Spleen (tissue), 11 donors: ENCODE measurements around the gene MAP3K14. TPM values are rescaled to one million over a fixed set of nuclear protein-coding genes. Genes with fewer than 3 reads are reported as not detected.

Experiments
- DNase-seq: peaks from one replicate; pipeline ENCODE4 v3.0.0-alpha.2; 2020
- H3K27ac ChIP-seq, 8 donors: fragments of 200-600 bp; sonication (generic) in 7 of 8; 1 replicate in 4 of 8; 2 replicates in 4 of 8; pipeline versions ENCODE4 v1.5.0 to v1.8.0; 2016 to 2021; ENCODE audit warnings: inconsistent platforms in 4 of 8, mild to moderate bottlenecking in 4 of 8, moderate library complexity in 1 of 8
- H3K27me3 ChIP-seq, 7 donors: fragments of 200-600 bp; sonication (generic) in 6 of 7; replicated peaks in 1 of 7; 1 replicate in 4 of 7; 2 replicates in 3 of 7; pipeline versions ENCODE4 v1.5.0 to v1.8.0; 2016 to 2021; ENCODE audit warnings: inconsistent platforms in 3 of 7, mild to moderate bottlenecking in 1 of 7
- H3K36me3 ChIP-seq, 6 donors: fragments of 200-600 bp; sonication (generic) in 5 of 6; 1 replicate in 4 of 6; 2 replicates in 2 of 6; pipeline versions ENCODE4 v1.5.0 to v1.8.0; 2016 to 2021; ENCODE audit warnings: inconsistent platforms in 2 of 6
- H3K4me1 ChIP-seq, 6 donors: fragments of 200-600 bp; sonication (generic) in 5 of 6; 1 replicate in 3 of 6; 2 replicates in 3 of 6; pipeline versions ENCODE4 v1.5.0 to v1.8.0; 2016 to 2021; ENCODE audit warnings: inconsistent platforms in 3 of 6
- H3K4me3 ChIP-seq, 8 donors: fragments of 200-600 bp; sonication (generic) in 7 of 8; 1 replicate in 4 of 8; 2 replicates in 4 of 8; pipeline versions ENCODE4 v1.5.0 to v1.8.0; 2016 to 2021; ENCODE audit warnings: inconsistent platforms in 4 of 8, mild to moderate bottlenecking in 4 of 8, moderate library complexity in 2 of 8
- H3K9me3 ChIP-seq, 8 donors: fragments of 200-600 bp; sonication (generic) in 7 of 8; 1 replicate in 4 of 8; 2 replicates in 4 of 8; pipeline versions ENCODE4 v1.5.0 to v1.8.0; 2016 to 2021; ENCODE audit warnings: inconsistent platforms in 4 of 8
- POLR2A ChIP-seq, 3 donors: fragments of 450-650 bp; IDR thresholded peaks; one replicate each; pipeline ENCODE4 v1.5.1; 2017; ENCODE audit warnings: antibody characterized with exemption in 3 of 3, mild to moderate bottlenecking in 1 of 3
- POLR2AphosphoS5 ChIP-seq, 3 donors: sonication (generic); formaldehyde crosslinking; IDR thresholded peaks; one replicate each; pipeline ENCODE4 v1.5.1; 2017; ENCODE audit warnings: antibody characterized with exemption in 3 of 3
- WGBS, 5 donors: extraction: QIAGEN DNeasy Blood & Tissue Kit in 3 of 5; methylation state at CpG; one replicate each; pipeline versions ENCODE4 v1.1.5 to v1.1.7; 2013 to 2018; 5-methylcytosine and 5-hydroxymethylcytosine counted together
- intact Hi-C: fragments of 100-400 bp; cut with DNase I; formaldehyde crosslinking; loops from one replicate; pipeline ENCODE4 v1.15.0; 2023; ENCODE audit warnings: low total_unique reads
- polyA plus RNA-seq, 3 donors: library from polyadenylated mRNA; stranded (reverse); fragments of 200-250 nt; gene quantifications; one replicate each; pipeline ENCODE4 v1.2.1, GENCODE V29; 2013
- total RNA-seq, 7 donors: library from RNA; depleted of rRNA in 3 of 7; stranded (reverse); fragments of >200 nt in 3 of 7; fragmentation: NEBNext Ultra II Directional in 4 of 7; extraction: Animal tissue kit (Norgen Biotek cat#: 25700) in 4 of 7; gene quantifications; one replicate each; pipeline versions ENCODE4 v1.1.0 to v1.2.1, GENCODE V29; 2016 to 2021
- TF ChIP-seq, protein P1 (sequence below), 11 experiments: fragments of 200-600 bp in 7 of 11; fragments of 450-650 bp in 4 of 11; sonication (generic) in 4 of 11; IDR thresholded peaks in 8 of 11; conservative IDR thresholded peaks in 3 of 11; 1 replicate in 7 of 11; 2 replicates in 4 of 11; pipeline versions ENCODE4 v1.4.0 to v1.8.0; 2016 to 2021; ENCODE audit warnings: antibody characterized with exemption in 11 of 11, inconsistent platforms in 4 of 11, mild to moderate bottlenecking in 1 of 11
- donor health status: healthy with polysubstance abuse.
- donor health status: DM: no; HTN: no; CAD: no; lungs with moderate emphysema.
- donor health status: DM: no; HTN: no; CAD: no.
- donor health status: Bipolar disorder and iron deficiency.
- donor health status: healthy.
- donor health status: DM: no; HTN: no; CAD: no.
- donor health status: DM: yes; HTN: yes; CAD: no.

The MAP3K14 gene
- total and polyA plus RNA-seq, 10 donors: 17.3 to 36.3 (median 28.0) TPM

DNA sequence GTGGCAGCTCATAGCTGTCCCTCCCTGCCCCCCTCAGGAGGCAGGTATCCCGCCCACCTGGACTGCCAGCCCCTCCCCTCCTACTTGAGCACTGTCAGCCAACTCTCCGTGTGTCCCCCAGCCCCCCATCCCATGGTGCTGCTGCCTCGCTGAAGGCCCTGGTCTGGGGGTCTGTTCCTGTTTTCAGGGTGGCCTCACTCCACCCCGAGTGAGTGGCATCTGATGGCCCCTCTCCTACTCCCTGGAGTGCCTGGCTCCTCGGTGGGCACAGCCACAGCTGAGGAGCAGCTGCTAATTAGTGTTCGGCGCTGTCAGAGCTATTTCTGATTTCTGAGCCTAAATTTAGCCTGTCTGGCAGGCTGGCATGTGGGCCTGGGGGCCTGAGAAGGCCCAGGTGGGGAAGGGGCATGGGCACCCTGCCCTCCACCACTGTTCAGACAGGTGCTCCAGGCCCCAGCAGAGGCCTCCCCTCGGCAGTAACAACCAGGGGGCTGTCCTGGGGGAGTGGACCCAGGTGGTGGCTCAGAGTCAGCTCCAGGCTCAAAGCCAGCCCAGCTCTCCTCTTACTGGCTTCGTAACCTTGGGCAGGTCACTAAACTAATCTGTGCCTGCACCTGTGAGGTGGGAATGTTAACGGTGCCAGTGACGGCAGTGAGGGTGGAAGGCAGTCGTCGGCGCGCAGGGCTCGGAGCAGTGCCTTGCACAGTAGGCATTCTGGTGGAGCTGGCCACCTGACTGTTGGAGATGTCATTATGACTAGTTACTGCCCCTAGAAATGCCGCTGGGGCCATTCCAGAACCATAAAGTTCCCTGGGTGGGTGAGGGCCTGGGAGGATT, 88.7 kb downstream of the MAP3K14 start:
- peak; percentile 84 for DNase-seq
- H3K9me3 ChIP-seq: no peaks in the 10 kb centered on the region
- TF ChIP-seq POLR2A (IDR thresholded peaks at IDR 0.05) (no peak), POLR2AphosphoS5 (IDR thresholded peaks at IDR 0.05) (peak in 1 of 3 donors; percentile 14)
- TF ChIP-seq, protein P1, sequence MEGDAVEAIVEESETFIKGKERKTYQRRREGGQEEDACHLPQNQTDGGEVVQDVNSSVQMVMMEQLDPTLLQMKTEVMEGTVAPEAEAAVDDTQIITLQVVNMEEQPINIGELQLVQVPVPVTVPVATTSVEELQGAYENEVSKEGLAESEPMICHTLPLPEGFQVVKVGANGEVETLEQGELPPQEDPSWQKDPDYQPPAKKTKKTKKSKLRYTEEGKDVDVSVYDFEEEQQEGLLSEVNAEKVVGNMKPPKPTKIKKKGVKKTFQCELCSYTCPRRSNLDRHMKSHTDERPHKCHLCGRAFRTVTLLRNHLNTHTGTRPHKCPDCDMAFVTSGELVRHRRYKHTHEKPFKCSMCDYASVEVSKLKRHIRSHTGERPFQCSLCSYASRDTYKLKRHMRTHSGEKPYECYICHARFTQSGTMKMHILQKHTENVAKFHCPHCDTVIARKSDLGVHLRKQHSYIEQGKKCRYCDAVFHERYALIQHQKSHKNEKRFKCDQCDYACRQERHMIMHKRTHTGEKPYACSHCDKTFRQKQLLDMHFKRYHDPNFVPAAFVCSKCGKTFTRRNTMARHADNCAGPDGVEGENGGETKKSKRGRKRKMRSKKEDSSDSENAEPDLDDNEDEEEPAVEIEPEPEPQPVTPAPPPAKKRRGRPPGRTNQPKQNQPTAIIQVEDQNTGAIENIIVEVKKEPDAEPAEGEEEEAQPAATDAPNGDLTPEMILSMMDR (IDR thresholded peaks at IDR 0.05 in 8 of 11, conservative IDR thresholded peaks at IDR 0.05 in 3 of 11): no peak
- H3K27ac ChIP-seq: peak overlapping the region; percentile 93 to 99 (median 96)
- no peaks in the 10 kb centered on the region for H3K27me3 ChIP-seq
- peaks cover 38 to 100% (median 92%) of the 10 kb centered on the region in 6 donors for H3K4me1 ChIP-seq
- intact Hi-C loops: no loop called here
- 22 to 60% (median 42%) methylated on average over 9 to 17 of the region's 17 CpGs for WGBS, 5 donors
- H3K4me3 ChIP-seq: peak overlapping the region in 6 of 8 donors; percentile 63 to 80 (median 69)
- H3K36me3 ChIP-seq: peaks cover 0 to 31% (median 7%) of the 10 kb centered on the region in 6 donors

DNA sequence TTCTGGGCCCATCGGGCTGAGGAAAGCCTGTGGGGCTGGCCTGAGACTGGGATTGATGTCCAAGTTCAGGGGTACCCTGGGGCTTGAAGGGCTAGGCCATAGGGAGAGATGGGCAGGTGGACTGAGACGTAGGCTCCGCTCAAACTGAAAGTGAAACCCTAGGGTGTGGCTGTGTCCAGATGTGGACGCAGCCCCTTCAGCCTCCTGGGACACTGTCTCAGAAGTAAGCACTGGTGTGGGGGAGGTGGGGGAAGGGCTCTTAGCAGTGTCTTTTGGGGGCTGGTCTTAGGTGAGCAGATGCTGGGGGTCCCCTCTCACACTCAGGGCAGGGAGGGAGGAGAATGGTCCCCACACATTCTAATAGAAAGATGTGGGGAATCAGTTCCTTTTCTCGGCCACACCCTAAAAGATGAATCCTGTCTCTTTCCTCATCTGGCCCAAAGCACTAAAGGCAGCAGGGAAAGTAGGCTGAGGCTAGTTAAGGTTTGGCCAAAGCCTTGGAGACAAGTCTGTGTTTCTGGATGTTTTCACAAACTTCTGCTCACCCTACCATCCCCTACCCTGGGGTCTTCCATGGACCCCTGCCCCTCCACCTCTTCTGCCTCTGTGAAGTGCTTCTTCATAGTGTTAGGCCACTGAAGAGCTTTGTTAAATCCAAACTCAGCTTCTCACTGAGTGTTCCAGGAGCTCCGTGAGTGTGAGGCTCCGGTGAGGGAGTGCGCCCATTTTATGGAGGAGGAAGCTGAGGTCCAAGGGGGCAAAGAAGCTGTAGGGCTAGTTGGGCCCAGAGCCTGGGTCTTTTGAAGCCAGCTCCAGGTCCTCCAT, 89.5 kb downstream of the MAP3K14 start:
- Histone ChIP-seq H3K9me3 (no peaks in the 10 kb centered on the region), H3K36me3 (peaks cover 0 to 23% (median 1%) of the 10 kb centered on the region in 6 donors), H3K27me3 (peaks cover 0 to 2% (median 0%) of the 10 kb centered on the region in 7 donors), H3K4me1 (peaks cover 38 to 97% (median 91%) of the 10 kb centered on the region in 6 donors), H3K4me3 (peak overlapping the region in 6 of 8 donors; percentile 63 to 80 (median 69)), H3K27ac (peak overlapping the region; percentile 93 to 99 (median 96))
- TF ChIP-seq, protein P1 (IDR thresholded peaks at IDR 0.05 in 8 of 11, conservative IDR thresholded peaks at IDR 0.05 in 3 of 11): no peak
- TF ChIP-seq POLR2A (IDR thresholded peaks at IDR 0.05) (no peak), POLR2AphosphoS5 (IDR thresholded peaks at IDR 0.05) (peak in 2 of 3 donors; percentile 27 to 39)
- DNase-seq: peak; percentile 83
- intact Hi-C loops: no loop called here
- 33 to 50% (median 42%) methylated on average over 8 of the region's 8 CpGs for WGBS, 5 donors

DNA sequence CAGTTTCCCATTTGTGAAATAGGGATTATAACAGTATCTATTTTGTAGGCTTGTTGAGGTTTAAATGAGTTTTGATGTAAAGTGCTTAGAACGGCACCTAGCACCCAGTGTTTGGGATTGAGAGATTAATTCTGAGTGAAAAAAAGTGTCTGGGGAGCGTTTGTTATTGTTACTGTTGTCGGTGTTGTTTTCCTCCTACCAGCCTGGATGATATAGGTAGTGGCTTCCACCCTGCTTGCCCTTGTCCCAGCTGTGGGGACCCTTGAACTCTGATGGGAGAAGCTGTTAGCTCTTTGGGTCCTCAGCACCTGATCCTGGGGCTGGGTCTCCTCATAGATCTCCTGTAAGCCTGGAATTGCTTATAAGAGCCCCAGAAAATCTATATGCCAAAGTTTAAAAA, 90.2 kb downstream of the MAP3K14 start:
- peaks cover 0 to 15% (median 0%) of the 10 kb centered on the region in 6 donors for H3K36me3 ChIP-seq
- peak overlapping the region; percentile 13 to 80 (median 67) for H3K4me3 ChIP-seq
- H3K27ac ChIP-seq: peak overlapping the region; percentile 93 to 99 (median 96)
- no peaks in the 10 kb centered on the region for H3K9me3 ChIP-seq
- H3K27me3 ChIP-seq: peaks cover 0 to 10% (median 0%) of the 10 kb centered on the region in 7 donors
- DNase-seq: no peak
- H3K4me1 ChIP-seq: peaks cover 38 to 92% (median 85%) of the 10 kb centered on the region in 6 donors
- intact Hi-C loops: no loop called here
- 16 to 37% (median 29%) methylated on average over 3 of the region's 3 CpGs for WGBS, 5 donors
- no peak for TF ChIP-seq POLR2AphosphoS5 (IDR thresholded peaks at IDR 0.05)
- TF ChIP-seq, protein P1 (IDR thresholded peaks at IDR 0.05 in 8 of 11, conservative IDR thresholded peaks at IDR 0.05 in 3 of 11): no peak
- peak in 1 of 3 donors; percentile 15 for TF ChIP-seq POLR2A (IDR thresholded peaks at IDR 0.05)
